ENCODE measurements around the gene SYNGAP1.

Gene SYNGAP1

GRCh38 chr6:33428966-33429749 is 9.3 kb downstream of the SYNGAP1 start:
- Histone ChIP-seq H2BK12ac (ENCODE audit: low read length in 2 of 2) (no peak overlapping the region), H3K4me2 (ENCODE audit: low read length, poor library complexity, severe bottlenecking) (peak overlapping the region; percentile 54), H3K79me1 (replicated peaks; ENCODE audit: low read length, poor library complexity, severe bottlenecking) (peaks cover 24% of the 10 kb centered on the region), H3K4me3 (ENCODE audit: insufficient read depth in 1 of 2, low read depth in 1 of 2, low read length in 2 of 2) (peak overlapping the region in 1 of 2 experiments; percentile 80), H3K27me3 (ENCODE audit: control insufficient read depth in 1 of 2, insufficient read depth in 1 of 2, low read length in 2 of 2) (no peaks in the 10 kb centered on the region), H2BK5ac (ENCODE audit: low read depth, low read length, poor library complexity, severe bottlenecking) (no peak overlapping the region), H3K14ac (ENCODE audit: low read length in 2 of 2) (peak overlapping the region in 1 of 2 experiments; percentile 2), H3K36me3 (ENCODE audit: control insufficient read depth in 1 of 2, insufficient read depth in 2 of 2, low read depth in 1 of 2, low read length in 2 of 2) (peaks cover 17 to 22% of the 10 kb centered on the region in 2 experiments), H3K23ac (ENCODE audit: low read length in 2 of 2) (peak overlapping the region in 1 of 2 experiments; percentile 36), H3K4ac (ENCODE audit: low read depth in 1 of 2, low read length in 2 of 2) (no peak overlapping the region), H3K9ac (ENCODE audit: low read length) (peak overlapping the region; percentile 60), H3K27ac (ENCODE audit: low read length, poor library complexity, severe bottlenecking) (no peak overlapping the region), H3K4me1 (ENCODE audit: control insufficient read depth, insufficient read depth, low read depth, low read length) (peaks cover 64% of the 10 kb centered on the region), H2BK15ac (ENCODE audit: low read depth, poor library complexity, severe bottlenecking) (no peak overlapping the region), H3K9me3 (ENCODE audit: control insufficient read depth, low read length) (no peaks in the 10 kb centered on the region), H2AFZ (ENCODE audit: low read depth, low read length) (no peak overlapping the region), H3K18ac (ENCODE audit: low read depth in 1 of 2, low read length in 2 of 2) (no peak overlapping the region), H4K8ac (ENCODE audit: low read length) (no peak overlapping the region), H2AK5ac (ENCODE audit: low read length, severe bottlenecking) (peak overlapping the region; percentile 10), H4K91ac (ENCODE audit: low read length) (no peak overlapping the region), H2BK120ac (ENCODE audit: low read depth, low read length) (no peak overlapping the region)
- WGBS = 88% methylated on average over 5 of the region's 5 CpGs
- no peak for DNase-seq

- no peaks in the 10 kb centered on the region for H3K9me3 ChIP-seq (ENCODE audit: control insufficient read depth, low read length)
- H3K36me3 ChIP-seq (ENCODE audit: control insufficient read depth in 1 of 2, insufficient read depth in 2 of 2, low read depth in 1 of 2, low read length in 2 of 2) = peaks cover 17 to 21% of the 10 kb centered on the region in 2 experiments
- H2AK5ac ChIP-seq (ENCODE audit: low read length, severe bottlenecking) = no peak overlapping the region
- no peak overlapping the region for H2BK15ac ChIP-seq (ENCODE audit: low read depth, poor library complexity, severe bottlenecking)
- DNase-seq = no peak
- 78% methylated on average over 1 of the region's 2 CpGs for WGBS
- peak overlapping the region; percentile 60 for H3K9ac ChIP-seq (ENCODE audit: low read length)
- no peak overlapping the region for H2BK5ac ChIP-seq (ENCODE audit: low read depth, low read length, poor library complexity, severe bottlenecking)
- peaks cover 25% of the 10 kb centered on the region for H3K79me1 ChIP-seq (replicated peaks; ENCODE audit: low read length, poor library complexity, severe bottlenecking)
- H3K14ac ChIP-seq (ENCODE audit: low read length in 2 of 2) = peak overlapping the region in 1 of 2 experiments; percentile 2
- no peak overlapping the region for H3K4me2 ChIP-seq (ENCODE audit: low read length, poor library complexity, severe bottlenecking)
- no peak overlapping the region for H3K18ac ChIP-seq (ENCODE audit: low read depth in 1 of 2, low read length in 2 of 2)
- H3K4me3 ChIP-seq (ENCODE audit: insufficient read depth in 1 of 2, low read depth in 1 of 2, low read length in 2 of 2) = no peak overlapping the region
- no peak overlapping the region for H2AFZ ChIP-seq (ENCODE audit: low read depth, low read length)
- H3K27ac ChIP-seq (ENCODE audit: low read length, poor library complexity, severe bottlenecking) = no peak overlapping the region
- H3K27me3 ChIP-seq (ENCODE audit: control insufficient read depth in 1 of 2, insufficient read depth in 1 of 2, low read length in 2 of 2) = no peaks in the 10 kb centered on the region
- H3K23ac ChIP-seq (ENCODE audit: low read length in 2 of 2) = peak overlapping the region in 1 of 2 experiments; percentile 36
- H4K91ac ChIP-seq (ENCODE audit: low read length) = no peak overlapping the region
- no peak overlapping the region for H2BK120ac ChIP-seq (ENCODE audit: low read depth, low read length)
- no peak overlapping the region for H2BK12ac ChIP-seq (ENCODE audit: low read length in 2 of 2)
- H4K8ac ChIP-seq (ENCODE audit: low read length) = no peak overlapping the region
- no peak overlapping the region for H3K4ac ChIP-seq (ENCODE audit: low read depth in 1 of 2, low read length in 2 of 2)
- peaks cover 62% of the 10 kb centered on the region for H3K4me1 ChIP-seq (ENCODE audit: control insufficient read depth, insufficient read depth, low read depth, low read length)
These were observed 9.8 kb downstream of the SYNGAP1 start for GRCh38 chr6:33429750-33430052.

GRCh38 chr6:33430334-33430733 is 10.5 kb downstream of the SYNGAP1 start:
- peaks cover 17 to 26% of the 10 kb centered on the region in 2 experiments for H3K36me3 ChIP-seq (ENCODE audit: control insufficient read depth in 1 of 2, insufficient read depth in 2 of 2, low read depth in 1 of 2, low read length in 2 of 2)
- H3K4me1 ChIP-seq (ENCODE audit: control insufficient read depth, insufficient read depth, low read depth, low read length) = peaks cover 57% of the 10 kb centered on the region
- no peak overlapping the region for H4K91ac ChIP-seq (ENCODE audit: low read length)
- DNase-seq = peak; percentile 59
- no peak overlapping the region for H2BK5ac ChIP-seq (ENCODE audit: low read depth, low read length, poor library complexity, severe bottlenecking)
- no peak overlapping the region for H2BK15ac ChIP-seq (ENCODE audit: low read depth, poor library complexity, severe bottlenecking)
- H2AK5ac ChIP-seq (ENCODE audit: low read length, severe bottlenecking) = peak overlapping the region; percentile 24
- H3K79me1 ChIP-seq (replicated peaks; ENCODE audit: low read length, poor library complexity, severe bottlenecking) = peaks cover 28% of the 10 kb centered on the region
- H3K9me3 ChIP-seq (ENCODE audit: control insufficient read depth, low read length) = no peaks in the 10 kb centered on the region
- H3K4ac ChIP-seq (ENCODE audit: low read depth in 1 of 2, low read length in 2 of 2) = no peak overlapping the region
- H3K27me3 ChIP-seq (ENCODE audit: control insufficient read depth in 1 of 2, insufficient read depth in 1 of 2, low read length in 2 of 2) = no peaks in the 10 kb centered on the region
- peak overlapping the region in 1 of 2 experiments; percentile 37 for H3K23ac ChIP-seq (ENCODE audit: low read length in 2 of 2)
- H2AFZ ChIP-seq (ENCODE audit: low read depth, low read length) = no peak overlapping the region
- no peak overlapping the region for H2BK120ac ChIP-seq (ENCODE audit: low read depth, low read length)
- no peak overlapping the region for H3K4me2 ChIP-seq (ENCODE audit: low read length, poor library complexity, severe bottlenecking)
- no peak overlapping the region for H3K4me3 ChIP-seq (ENCODE audit: insufficient read depth in 1 of 2, low read depth in 1 of 2, low read length in 2 of 2)
- H3K27ac ChIP-seq (ENCODE audit: low read length, poor library complexity, severe bottlenecking) = no peak overlapping the region
- no peak overlapping the region for H3K9ac ChIP-seq (ENCODE audit: low read length)
- no peak overlapping the region for H3K14ac ChIP-seq (ENCODE audit: low read length in 2 of 2)
- H2BK12ac ChIP-seq (ENCODE audit: low read length in 2 of 2) = no peak overlapping the region
- H4K8ac ChIP-seq (ENCODE audit: low read length) = no peak overlapping the region
- peak overlapping the region in 1 of 2 experiments; percentile 18 for H3K18ac ChIP-seq (ENCODE audit: low read depth in 1 of 2, low read length in 2 of 2)
- 71% methylated on average over 2 of the region's 2 CpGs for WGBS

GRCh38 chr6:33430991-33431879 is 11.4 kb downstream of the SYNGAP1 start:
- Histone ChIP-seq H3K23ac (ENCODE audit: low read length in 2 of 2) (no peak overlapping the region), H2AK5ac (ENCODE audit: low read length, severe bottlenecking) (peak overlapping the region; percentile 34), H4K8ac (ENCODE audit: low read length) (no peak overlapping the region), H3K14ac (ENCODE audit: low read length in 2 of 2) (peak overlapping the region in 1 of 2 experiments; percentile 53), H2BK5ac (ENCODE audit: low read depth, low read length, poor library complexity, severe bottlenecking) (no peak overlapping the region), H3K4me1 (ENCODE audit: control insufficient read depth, insufficient read depth, low read depth, low read length) (peaks cover 57% of the 10 kb centered on the region), H3K27ac (ENCODE audit: low read length, poor library complexity, severe bottlenecking) (no peak overlapping the region), H2BK120ac (ENCODE audit: low read depth, low read length) (no peak overlapping the region), H3K4me3 (ENCODE audit: insufficient read depth in 1 of 2, low read depth in 1 of 2, low read length in 2 of 2) (no peak overlapping the region), H3K27me3 (ENCODE audit: control insufficient read depth in 1 of 2, insufficient read depth in 1 of 2, low read length in 2 of 2) (no peaks in the 10 kb centered on the region), H3K9me3 (ENCODE audit: control insufficient read depth, low read length) (no peaks in the 10 kb centered on the region), H3K36me3 (ENCODE audit: control insufficient read depth in 1 of 2, insufficient read depth in 2 of 2, low read depth in 1 of 2, low read length in 2 of 2) (peaks cover 22 to 35% of the 10 kb centered on the region in 2 experiments), H4K91ac (ENCODE audit: low read length) (no peak overlapping the region), H3K18ac (ENCODE audit: low read depth in 1 of 2, low read length in 2 of 2) (peak overlapping the region in 1 of 2 experiments; percentile 11), H2BK15ac (ENCODE audit: low read depth, poor library complexity, severe bottlenecking) (no peak overlapping the region), H3K79me1 (replicated peaks; ENCODE audit: low read length, poor library complexity, severe bottlenecking) (peaks cover 31% of the 10 kb centered on the region), H3K4ac (ENCODE audit: low read depth in 1 of 2, low read length in 2 of 2) (peak overlapping the region in 1 of 2 experiments; percentile 11), H3K4me2 (ENCODE audit: low read length, poor library complexity, severe bottlenecking) (peak overlapping the region; percentile 50), H3K9ac (ENCODE audit: low read length) (no peak overlapping the region), H2BK12ac (ENCODE audit: low read length in 2 of 2) (peak overlapping the region in 1 of 2 experiments; percentile 49), H2AFZ (ENCODE audit: low read depth, low read length) (no peak overlapping the region)
- peak; percentile 81 for DNase-seq
- WGBS = 4% methylated on average over 12 of the region's 12 CpGs

All from mesenchymal stem cell (in vitro differentiated cells and primary cell).